Measurements from ENCODE around the gene LIN28B. TPM values are rescaled to one million over a fixed set of nuclear protein-coding genes. Genes with fewer than 3 reads are reported as not detected.

LIN28B gene
- total RNA-seq, 4 donors from 2014 or later: 0.14 TPM; not detected in 3

DNA sequence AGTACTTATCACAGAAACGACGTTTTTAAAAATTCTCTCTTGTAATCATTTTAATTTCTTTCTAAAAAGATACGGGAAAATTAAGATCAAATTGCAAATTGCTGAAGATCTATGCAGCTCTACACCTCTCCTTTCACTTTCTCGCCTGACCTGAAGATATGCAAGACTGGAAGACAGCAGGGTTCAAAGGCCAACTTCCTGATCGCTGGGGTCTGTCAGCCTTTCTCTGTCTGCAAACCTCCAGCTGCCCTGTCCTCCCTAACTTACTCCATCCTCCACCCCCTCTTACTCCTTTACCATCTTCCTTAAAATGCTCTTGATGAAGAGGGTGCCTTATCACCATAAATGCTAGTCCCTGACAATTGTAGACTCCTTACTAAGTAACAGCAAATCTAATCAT is 159.2 kb downstream of the LIN28B start:
- DNase-seq: no peak
- intact Hi-C loops (cut with DNase I; ENCODE audit: low total_unique reads): no loop called here
- no peaks in the 10 kb centered on the region for H3K4me1 ChIP-seq
- no peak overlapping the region for H3K27ac ChIP-seq
- H3K4me3 ChIP-seq: no peak overlapping the region
- no peak for TF ChIP-seq POLR2A (IDR thresholded peaks at IDR 0.05)
- TF ChIP-seq, protein P1, sequence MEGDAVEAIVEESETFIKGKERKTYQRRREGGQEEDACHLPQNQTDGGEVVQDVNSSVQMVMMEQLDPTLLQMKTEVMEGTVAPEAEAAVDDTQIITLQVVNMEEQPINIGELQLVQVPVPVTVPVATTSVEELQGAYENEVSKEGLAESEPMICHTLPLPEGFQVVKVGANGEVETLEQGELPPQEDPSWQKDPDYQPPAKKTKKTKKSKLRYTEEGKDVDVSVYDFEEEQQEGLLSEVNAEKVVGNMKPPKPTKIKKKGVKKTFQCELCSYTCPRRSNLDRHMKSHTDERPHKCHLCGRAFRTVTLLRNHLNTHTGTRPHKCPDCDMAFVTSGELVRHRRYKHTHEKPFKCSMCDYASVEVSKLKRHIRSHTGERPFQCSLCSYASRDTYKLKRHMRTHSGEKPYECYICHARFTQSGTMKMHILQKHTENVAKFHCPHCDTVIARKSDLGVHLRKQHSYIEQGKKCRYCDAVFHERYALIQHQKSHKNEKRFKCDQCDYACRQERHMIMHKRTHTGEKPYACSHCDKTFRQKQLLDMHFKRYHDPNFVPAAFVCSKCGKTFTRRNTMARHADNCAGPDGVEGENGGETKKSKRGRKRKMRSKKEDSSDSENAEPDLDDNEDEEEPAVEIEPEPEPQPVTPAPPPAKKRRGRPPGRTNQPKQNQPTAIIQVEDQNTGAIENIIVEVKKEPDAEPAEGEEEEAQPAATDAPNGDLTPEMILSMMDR (IDR thresholded peaks at IDR 0.05): no peak
- H3K36me3 ChIP-seq: no peaks in the 10 kb centered on the region
- H3K9me3 ChIP-seq: no peaks in the 10 kb centered on the region
- no peaks in the 10 kb centered on the region for H3K27me3 ChIP-seq

DNA sequence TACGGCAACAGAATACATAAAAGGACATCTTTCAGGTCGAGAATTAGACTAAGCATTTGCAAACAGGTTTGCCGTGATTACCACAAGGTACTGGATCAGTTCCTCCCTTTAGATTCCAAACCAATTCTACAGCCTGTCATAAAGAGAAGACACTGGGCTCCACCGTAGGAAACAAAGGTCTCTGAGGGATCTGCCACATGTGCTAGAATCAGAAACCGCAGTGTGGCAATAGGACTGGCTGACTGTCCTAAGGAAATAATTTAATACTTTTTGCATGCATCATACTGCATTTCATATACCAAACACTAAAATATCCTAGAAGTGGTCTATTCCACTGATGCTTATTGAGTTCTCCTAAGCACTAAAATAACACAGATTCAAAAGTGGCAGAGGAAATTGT is 163.7 kb downstream of the LIN28B start:
- Histone ChIP-seq H3K36me3 (no peaks in the 10 kb centered on the region), H3K27me3 (no peaks in the 10 kb centered on the region), H3K4me1 (no peaks in the 10 kb centered on the region), H3K9me3 (no peaks in the 10 kb centered on the region), H3K4me3 (no peak overlapping the region), H3K27ac (no peak overlapping the region)
- DNase-seq: no peak
- intact Hi-C loops (cut with DNase I; ENCODE audit: low total_unique reads): no loop called here
- TF ChIP-seq, protein P1 (IDR thresholded peaks at IDR 0.05): no peak
- TF ChIP-seq POLR2A (IDR thresholded peaks at IDR 0.05): no peak

DNA sequence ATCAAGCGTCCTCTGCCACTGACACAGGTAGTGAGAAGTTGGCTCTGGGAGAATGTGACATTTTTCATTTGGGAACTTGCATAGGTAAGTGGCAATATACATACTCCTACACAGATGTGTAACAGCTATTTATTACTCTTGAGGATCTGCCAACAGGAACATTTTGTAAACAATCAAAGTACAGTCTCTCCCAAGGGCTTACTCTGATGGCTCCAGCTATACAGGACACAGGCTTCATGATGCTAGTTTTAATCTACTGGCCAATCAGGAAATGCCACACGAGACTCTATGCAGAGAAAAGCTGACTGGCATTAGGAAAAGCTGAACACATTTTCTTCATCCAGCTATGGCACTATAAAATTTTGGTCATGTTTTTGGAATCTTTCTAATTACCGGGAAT is 165.1 kb downstream of the LIN28B start:
- no peaks in the 10 kb centered on the region for H3K36me3 ChIP-seq
- no peak overlapping the region for H3K4me3 ChIP-seq
- H3K4me1 ChIP-seq: no peaks in the 10 kb centered on the region
- no peak for TF ChIP-seq POLR2A (IDR thresholded peaks at IDR 0.05)
- intact Hi-C loops (cut with DNase I; ENCODE audit: low total_unique reads): no loop called here
- no peaks in the 10 kb centered on the region for H3K27me3 ChIP-seq
- H3K27ac ChIP-seq: no peak overlapping the region
- no peak for DNase-seq
- H3K9me3 ChIP-seq: no peaks in the 10 kb centered on the region

DNA sequence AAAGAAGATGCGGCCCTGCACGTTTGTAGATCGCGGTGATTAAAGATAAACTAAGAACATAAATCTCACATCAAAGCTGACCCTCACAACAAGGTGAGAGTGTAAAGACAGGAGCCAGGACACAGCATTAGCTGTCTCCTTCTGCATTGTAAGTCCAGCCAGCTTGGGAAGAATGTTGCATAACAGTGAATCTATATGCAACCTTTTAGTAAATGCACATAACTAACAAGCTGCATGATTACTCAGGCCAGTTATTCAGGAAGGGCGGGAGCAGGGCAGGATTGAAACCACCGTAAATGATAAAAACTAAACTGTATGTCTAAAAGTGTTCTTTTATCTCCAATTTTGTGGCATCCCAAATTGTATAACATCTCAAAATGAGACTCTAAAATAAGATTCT is 165.8 kb downstream of the LIN28B start:
- no peaks in the 10 kb centered on the region for H3K9me3 ChIP-seq
- H3K27me3 ChIP-seq: no peaks in the 10 kb centered on the region
- H3K36me3 ChIP-seq: no peaks in the 10 kb centered on the region
- TF ChIP-seq, protein P1 (IDR thresholded peaks at IDR 0.05): no peak
- no peak for TF ChIP-seq POLR2A (IDR thresholded peaks at IDR 0.05)
- DNase-seq: no peak
- H3K4me3 ChIP-seq: no peak overlapping the region
- intact Hi-C loops (cut with DNase I; ENCODE audit: low total_unique reads): no loop called here
- H3K27ac ChIP-seq: no peak overlapping the region
- H3K4me1 ChIP-seq: no peaks in the 10 kb centered on the region

Small RNAs within 50 kb of the gene (small RNA-seq; reads per million reads assigned to genes)
- gene RNU6-1106P: not detected

Other genes starting within 250 kb of the LIN28B start
- gene HACE1, start 97.2 kb upstream of the LIN28B start, total RNA-seq: 10 to 100 TPM; 15.9 to 44.3 (median 26.8) TPM
- under 1 TPM in 2 of 4 donors, not detected in 2; 0.35 to 0.79 TPM for gene POPDC3, start 222.9 kb downstream of the LIN28B start, total RNA-seq